NCI-H1694 (cell line): ENCODE measurements around the gene SPEN.
"Not testable (repeated sequence)": the region's sequence is repeated elsewhere in the genome, so short reads cannot be mapped to it uniquely, and the experiment has no call there.

ENCODE experiments used
- DNase-seq: peaks from one replicate; lab custom pipeline; 2025; lab: John Stamatoyannopoulos, UW

The SPEN gene, protein sequence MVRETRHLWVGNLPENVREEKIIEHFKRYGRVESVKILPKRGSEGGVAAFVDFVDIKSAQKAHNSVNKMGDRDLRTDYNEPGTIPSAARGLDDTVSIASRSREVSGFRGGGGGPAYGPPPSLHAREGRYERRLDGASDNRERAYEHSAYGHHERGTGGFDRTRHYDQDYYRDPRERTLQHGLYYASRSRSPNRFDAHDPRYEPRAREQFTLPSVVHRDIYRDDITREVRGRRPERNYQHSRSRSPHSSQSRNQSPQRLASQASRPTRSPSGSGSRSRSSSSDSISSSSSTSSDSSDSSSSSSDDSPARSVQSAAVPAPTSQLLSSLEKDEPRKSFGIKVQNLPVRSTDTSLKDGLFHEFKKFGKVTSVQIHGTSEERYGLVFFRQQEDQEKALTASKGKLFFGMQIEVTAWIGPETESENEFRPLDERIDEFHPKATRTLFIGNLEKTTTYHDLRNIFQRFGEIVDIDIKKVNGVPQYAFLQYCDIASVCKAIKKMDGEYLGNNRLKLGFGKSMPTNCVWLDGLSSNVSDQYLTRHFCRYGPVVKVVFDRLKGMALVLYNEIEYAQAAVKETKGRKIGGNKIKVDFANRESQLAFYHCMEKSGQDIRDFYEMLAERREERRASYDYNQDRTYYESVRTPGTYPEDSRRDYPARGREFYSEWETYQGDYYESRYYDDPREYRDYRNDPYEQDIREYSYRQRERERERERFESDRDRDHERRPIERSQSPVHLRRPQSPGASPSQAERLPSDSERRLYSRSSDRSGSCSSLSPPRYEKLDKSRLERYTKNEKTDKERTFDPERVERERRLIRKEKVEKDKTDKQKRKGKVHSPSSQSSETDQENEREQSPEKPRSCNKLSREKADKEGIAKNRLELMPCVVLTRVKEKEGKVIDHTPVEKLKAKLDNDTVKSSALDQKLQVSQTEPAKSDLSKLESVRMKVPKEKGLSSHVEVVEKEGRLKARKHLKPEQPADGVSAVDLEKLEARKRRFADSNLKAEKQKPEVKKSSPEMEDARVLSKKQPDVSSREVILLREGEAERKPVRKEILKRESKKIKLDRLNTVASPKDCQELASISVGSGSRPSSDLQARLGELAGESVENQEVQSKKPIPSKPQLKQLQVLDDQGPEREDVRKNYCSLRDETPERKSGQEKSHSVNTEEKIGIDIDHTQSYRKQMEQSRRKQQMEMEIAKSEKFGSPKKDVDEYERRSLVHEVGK (N-terminal part only)

DNA sequence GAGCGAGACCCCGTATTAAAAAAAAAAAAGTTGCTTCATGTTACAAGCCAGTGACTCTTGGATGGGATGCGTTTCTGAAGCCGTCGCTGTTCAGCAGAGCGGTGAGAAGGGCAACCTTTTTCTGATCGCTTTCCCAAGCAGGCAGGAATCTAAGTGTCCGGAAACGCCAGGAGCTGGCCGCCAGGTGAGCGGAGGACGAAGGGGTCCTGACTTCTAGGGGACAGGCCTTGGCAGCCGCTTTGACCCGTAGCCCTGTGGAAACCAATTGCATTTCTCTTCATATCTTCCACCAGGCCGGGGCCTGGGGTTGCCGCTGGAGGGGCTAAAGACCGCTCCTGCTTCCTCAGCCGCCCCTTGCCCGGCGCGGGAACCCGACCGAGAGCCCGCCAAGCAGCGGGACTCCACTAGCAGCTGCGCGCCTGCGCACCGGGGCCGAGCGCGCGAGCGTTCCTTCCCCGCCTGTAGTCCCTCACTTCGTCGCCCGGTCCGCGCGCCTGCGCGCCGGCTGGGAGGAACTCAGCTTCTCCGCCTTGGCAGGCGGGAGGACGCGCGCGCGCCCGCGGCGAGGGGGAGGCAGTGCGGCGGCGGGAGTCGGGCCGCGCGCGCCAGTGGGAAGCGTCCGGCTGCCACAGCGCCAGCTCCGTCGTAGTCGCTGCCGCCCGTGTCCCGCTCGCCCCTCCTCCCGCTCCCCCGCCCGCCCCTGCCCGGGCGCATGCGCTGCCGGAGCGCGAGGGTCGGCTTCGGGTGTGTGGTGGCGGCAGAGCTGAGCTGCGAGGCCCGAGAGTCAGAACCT, at the start of gene SPEN:
SPEN (plus strand) TSS at position 608 of the 793 bp plus-strand sequence. CDS start 361 bp downstream, outside the sequence.
- peak; percentile 78 for DNase-seq

DNA sequence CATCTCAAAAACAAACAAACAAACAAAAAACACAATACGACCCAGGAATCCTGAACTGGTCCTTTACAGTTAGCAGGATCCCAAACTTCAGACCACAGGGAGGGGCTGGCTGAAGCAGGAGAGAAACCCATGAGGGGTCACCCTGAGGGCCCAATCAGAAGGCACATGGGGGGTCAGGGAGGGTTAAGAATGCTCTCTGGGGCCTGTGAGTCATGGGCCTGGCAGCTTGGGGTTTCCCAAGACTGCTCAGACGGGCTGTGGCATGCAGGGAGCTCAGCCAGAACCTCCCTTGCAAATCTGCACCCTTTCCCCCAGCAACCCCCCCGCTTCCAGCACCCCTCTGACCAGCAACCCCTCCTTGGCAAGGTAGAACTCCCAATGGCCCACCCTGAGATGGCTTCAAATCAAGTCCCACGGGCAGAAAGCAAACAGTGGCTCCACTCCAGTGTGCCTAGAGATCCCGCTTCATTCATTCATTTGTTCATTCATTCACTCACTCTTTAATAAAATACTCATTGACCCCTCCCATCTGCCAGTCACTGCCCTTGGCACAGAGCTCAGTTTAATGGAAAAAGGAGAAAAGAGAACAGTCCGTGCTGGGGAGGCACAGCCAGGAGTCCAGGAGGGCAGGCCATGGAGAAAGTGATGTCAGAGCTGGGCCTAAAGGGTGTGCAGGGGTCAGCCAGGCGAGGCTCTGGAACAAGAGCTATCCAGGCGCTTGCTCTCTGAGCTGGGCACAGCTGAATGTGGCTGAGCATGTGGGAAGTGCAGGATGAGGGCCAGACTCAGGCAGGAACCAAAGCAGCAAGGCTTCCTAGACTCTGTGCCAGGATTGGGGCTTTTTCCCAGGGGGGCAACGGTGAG, 48.3 kb upstream of the SPEN start:
- DNase-seq, result no peak

DNA sequence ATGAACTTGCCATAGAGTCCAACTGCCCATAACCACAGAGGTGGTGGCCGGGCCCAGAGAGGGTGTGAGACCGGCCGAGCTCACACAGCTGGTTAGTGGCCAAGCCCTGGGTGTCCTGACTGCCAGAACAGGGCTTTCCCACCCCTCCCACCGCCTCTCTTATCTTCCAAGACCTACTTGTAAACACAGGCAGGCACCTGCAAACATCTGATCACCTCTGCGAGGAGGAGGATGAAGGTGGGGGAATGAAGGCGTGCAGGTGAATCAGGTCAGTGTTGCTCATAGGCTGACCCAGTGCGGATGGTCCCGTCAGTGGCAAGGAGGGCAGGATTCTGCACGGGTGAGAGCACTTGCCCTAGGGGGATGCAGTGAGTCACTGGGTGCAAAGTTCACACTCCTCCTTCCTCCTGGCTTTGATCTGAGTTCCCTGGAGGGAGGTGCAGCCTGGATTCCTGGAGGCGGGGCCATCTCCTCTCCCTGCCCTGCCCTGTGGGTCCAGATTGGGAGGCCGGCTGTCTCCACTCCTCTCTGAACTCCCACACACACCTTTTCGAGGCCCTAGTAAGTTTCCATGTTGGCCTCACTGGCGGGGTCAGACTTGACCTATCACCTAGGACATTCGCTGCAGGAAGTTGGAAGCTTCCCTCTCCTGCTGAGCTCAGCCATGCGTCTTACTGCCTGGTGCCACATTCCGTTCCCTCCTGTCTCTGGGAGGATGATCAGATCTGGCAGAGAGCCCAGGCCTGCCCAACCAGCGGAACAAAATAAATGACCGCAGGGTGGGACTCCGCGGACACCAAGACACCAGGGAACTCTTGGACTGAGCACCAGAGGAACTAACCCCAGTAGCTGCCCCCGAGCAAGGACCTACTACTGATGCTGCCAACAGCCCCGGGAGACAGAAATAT, 47.3 kb upstream of the SPEN start:
- DNase-seq, result no peak

DNA sequence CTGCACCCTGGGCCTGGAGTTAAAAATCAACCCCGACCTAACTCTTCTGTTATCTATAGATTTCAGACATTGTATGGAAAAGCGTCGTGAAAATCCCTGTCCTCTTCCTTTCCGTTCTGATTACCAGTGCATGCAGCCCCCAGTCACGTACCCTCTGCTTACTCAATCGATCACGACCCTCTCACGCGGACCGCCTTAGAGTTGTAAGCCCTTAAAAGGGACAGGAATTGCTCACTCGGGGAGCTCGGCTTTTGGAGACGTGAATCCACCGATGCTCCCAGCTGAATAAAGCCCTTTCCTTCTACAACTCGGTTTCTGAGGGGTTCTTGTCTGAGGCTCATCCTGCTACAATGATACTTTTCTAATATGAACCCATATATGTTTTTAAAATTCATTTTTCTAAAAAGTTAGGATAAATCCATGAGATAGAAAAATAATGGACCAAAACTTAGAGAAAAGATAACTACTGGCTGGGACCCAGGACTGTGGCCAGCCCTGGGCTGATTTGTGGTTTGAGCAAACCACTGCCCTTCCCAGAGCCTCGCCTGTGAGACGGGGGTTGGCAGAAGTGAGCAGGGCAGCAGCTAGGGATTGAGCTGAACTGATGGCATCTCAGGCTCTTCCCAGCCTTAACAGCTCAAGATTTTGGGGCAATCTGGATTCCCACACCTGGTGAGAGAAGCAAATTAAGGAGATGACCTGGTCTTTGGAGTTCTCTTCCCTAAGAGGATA, 45.1 kb upstream of the SPEN start:
- DNase-seq, result no peak

DNA sequence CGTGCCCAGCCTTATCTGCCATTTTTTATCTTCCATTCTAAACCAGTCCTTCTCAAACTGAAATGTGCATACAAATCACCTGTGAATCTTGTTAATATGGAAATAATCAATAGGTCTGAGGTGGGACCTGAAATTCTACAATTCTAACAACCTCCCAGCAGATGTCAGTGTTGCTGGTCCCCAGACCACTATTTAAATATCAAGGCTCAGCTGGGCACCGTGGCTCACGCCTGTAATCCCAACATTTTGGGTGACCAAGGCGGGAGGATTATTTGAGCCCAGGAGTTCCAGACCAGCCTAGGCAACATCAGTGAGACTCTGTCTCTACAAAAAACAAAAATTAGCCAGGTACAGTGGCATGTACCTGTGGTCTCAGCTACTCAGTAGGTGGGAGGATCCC, 44.1 kb upstream of the SPEN start:
- DNase-seq, result peak; percentile 1

DNA sequence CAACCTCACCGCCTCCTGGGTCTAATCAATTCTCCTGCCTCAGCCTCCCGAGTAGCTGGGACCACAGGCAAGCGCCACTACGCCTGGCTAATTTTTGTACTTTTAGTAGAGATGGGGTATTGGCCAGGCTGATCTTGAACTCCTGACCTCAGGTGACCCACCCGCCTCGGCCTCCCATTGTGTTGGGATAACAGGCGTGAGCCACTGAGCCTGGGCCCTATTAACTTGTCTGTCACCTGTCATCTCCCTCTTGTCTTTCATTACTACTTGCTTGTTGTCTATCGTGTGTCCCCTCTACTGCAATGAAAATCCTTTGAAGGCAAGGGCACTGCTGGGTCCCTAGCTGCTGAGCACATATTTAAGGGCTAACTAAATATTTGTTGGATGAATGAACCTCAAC, 43.4 kb upstream of the SPEN start:
- no peak for DNase-seq

DNA sequence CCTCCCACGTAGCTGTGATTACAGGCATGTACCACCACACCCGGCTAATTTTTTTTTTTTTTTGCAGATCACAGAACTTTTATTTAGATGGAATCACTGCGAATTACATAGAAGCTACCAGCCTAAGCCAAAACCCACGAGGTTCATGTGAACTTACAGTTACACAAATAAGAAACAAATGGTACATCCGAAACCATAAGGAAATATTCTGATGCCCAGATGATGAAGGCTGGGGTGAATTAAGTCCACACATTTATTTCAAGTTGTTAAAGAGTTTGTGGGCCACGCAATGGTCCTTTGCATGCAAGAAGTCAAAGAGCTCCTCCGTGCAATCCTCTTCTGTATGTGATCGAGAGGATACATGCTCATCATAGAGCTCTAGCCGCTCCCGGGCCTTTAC, 40.4 kb upstream of the SPEN start:
- DNase-seq, result no peak

DNA sequence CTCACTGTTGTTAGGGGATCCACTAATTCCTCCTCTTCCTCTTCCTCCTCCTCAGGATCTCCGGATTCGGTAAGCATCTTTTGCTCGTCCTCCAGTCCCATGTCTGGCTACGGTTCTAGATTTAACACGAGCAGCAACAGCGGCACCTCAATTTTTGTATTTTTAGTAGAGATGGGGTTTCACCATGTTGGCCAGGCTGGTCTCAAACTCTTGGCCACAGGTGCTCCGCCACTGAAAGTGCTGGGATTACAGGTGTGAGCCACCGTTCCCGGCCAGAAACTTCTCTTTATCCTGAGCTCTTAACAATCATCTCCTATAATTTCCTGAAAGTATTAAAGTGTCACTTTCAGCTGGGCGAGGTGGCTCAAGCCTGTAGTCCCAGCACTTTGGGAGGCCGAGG, 40.0 kb upstream of the SPEN start, which contains the start of gene UQCRHL:
UQCRHL (minus strand) TSS at position 101 of the 400 bp plus-strand sequence; CDS start at position 101, 0 bp downstream.
- DNase-seq, result not testable (repeated sequence)

DNA sequence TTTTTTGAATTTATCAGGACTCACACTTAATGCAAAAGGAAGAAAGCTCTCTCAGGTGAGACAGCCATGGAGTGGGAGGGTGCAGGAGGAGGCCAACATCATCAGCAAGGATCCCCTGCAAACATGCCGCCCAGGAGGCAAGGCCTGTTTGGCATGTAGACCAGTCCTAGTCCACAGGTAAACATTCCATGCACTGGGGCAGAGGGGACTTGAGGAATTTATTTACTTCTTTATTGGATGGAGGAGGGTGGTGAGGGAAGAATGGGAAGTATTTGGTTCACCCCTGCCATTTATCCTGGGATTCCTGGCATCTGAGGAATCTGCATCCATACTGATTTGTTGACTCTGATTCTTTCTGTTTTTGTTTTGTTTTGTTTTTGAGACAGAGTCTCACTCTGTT, 38.6 kb upstream of the SPEN start:
- DNase-seq, result no peak

DNA sequence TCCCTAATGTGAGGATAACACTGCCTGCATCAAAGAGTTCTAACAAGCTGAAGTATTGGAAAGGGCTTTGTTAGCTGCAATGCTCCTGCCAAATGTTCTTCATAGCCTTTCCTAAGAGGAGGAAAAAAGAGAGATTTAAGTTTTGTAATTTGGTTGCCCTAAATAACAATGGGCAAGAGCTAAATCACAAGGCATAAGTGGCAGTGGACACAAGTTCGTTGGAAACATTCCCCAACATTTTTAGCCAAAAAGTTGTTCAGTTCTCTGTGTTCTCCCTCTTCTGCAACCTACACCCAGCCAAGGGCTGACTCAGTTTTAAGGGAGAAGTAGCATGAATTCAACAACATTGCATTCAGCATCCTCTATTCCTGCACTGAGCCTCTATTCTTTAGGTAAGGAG, 37.4 kb upstream of the SPEN start:
- DNase-seq, result no peak

DNA sequence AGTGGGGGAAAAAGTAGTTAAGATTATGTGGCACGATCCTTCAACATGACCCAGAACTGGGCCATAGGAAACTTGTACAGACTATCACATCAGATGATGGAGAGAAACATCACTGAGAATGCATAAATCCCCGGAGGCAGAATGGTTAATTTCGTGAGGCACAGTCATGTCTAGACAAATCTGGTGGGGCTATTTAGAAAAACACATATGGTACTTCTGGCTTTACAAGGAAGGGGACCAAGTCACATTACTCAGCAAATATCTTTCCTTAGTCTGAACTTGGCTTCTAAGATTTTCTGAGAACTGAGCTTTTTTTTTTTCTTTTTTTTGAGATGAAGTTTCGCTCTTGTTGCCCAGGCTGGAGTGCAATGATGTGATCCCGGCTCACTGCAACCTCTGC, 30.8 kb upstream of the SPEN start:
- no peak for DNase-seq

DNA sequence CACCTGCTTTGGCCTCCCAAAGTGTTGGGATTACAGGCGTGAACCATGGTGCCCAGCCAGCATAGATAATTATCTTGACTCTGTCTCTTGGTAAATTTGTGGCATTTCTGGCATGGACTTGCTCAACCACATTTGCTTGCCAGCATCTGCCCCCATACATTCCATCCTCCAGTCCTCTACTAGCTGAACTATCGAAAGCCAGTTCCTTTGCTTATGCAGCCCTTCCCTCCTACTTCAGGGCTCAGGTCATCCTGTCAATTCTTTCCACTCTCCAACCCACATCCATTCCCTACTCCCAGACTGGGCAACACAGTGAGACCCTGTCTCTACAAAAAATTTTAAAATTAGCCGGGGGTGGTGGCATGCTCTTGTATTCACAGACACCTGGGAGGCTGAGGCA, 27.0 kb upstream of the SPEN start:
- no peak for DNase-seq

DNA sequence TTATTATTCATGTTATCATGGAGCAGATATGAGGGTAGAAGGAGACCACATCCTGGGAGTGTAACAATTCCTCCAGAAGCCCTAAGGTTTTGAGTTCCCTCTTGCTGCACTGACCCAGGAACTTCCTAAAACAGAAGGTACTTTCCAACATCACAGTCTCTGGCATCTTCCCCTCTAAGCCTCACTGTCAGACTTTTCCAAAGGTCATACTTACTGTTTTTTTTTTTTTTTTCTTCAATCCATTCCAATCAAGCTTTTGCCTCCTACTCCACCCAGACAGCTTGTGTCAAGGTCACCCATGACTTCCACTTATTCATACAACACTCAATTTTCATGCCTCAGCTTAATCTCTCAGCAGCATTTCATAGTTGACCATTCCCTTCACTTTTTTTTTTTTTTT, 21.7 kb upstream of the SPEN start:
- no peak for DNase-seq

DNA sequence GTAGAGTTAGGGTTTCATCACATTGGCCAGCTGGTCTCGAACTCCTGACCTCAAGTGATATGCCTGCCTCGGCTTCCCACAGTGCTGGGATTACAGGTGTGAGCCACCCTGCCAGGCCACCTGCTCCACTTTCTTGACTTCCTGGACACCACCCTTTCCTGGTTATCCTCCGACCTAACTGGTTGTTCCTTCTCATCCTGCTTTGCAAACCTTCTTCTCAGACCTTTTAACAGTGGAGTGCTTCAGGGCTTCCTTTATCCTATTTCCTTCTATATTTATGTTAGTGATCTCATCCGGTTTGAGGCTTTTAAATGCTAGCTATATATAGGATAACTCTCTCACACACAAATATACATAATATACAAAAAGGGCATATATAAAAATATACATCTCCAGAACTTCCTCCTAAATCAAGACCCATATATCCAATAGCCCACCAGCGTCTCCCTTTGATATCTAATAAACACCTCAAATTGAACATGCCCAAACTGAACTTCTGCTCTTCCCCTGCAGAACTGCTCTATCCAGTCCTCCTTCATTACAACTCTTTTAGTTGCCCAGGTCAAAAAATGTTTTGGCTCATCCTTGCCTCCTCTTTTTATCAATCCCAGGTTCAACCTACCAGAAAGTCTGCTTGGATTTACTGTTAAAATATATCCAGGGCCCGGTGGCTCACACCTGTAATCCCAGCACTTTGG, 20.5 kb upstream of the SPEN start:
- DNase-seq, result no peak

DNA sequence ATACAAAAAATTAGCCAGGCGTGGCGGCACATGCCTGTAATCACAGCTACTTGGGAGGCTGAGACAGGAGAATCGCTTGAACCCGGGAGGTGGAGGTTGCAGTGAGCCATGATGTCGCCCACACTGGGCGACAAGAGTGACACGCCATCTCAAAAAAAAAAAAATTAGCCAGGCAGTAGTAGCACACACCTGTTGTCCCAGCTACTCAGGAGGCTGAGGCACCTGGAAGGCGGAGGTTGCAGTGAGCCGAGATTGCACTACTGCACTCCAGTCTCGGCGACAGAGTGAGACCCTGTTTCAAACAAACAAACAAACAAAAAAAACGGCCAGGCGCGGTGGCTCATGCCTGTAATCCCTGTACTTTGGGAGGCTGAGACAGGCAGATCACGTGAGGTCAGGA, 19.9 kb upstream of the SPEN start:
- DNase-seq, result not testable (repeated sequence)

DNA sequence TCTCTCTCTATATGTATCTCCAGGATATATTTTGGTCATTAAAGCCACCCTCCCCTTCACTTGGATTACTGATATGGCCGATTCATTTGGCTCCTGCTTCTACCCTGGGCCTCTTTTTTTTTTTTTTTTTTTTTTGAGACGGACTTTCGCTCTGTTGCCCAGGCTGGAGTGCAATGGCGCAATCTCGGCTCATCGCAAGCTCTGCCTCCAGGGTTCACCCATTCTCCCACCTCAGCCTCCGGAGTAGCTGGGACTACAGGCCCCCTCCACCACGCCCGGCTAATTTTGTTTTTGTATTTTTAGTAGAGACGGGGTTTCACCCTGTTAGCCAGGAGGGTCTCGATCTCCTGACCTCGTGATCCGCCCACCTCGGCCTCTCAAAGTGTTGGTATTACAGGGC, 18.6 kb upstream of the SPEN start:
- DNase-seq, result not testable (repeated sequence)

DNA sequence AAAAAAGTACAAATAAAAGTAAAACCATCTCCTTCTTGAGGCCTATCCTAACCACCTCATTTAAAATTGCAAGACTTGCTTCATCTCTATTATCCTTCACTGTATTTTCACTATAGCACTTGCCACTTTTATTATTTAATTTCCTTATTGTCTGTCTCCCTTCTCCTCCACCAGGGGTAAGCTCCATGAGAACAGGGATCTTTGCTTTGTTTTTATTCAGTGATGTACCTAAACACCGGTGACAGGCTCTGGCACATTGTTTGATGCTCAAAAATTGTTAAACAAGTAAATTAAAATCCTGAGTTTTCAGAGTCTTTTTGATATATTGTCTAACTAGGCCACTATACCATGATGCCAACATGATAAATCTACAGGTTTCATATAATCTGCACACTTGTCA, 17.2 kb upstream of the SPEN start:
- no peak for DNase-seq

DNA sequence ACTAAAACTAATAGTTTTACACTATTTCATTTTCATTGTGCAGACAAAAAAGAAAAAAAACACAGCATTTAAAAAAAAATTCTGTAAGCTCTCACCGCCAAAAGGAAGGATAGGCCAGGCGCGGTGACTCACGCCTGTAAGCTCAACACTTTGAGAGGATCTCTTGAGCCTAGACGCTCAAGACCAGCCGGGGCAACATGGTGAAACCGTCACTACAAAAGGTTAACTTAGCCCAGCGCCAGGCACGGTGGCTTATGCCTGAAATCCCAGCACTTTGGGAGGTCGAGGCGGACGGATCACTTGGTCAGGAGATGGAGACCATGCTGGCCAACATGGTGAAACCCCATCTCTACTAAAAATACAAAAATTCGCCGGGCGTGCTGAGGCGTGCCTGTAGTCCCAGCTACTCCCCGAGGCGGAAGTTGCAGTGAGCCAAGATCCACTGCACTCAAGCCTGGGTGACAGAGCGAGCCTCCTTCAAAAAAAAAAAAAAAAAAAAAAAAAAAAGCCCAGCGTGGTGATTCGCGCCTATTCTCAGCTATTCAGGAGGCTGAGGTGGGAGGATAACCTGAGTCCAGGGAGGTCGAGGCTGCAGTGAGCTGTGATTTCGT, 14.3 kb upstream of the SPEN start:
- DNase-seq, result no peak
